HG03439 (cell line): ENCODE data around the gene ADD1.

Source experiments
- ATAC-seq: cut with Tn5 transposase; IDR thresholded peaks from one replicate; pipeline ENCODE4 v1.9.1; 2021; ENCODE audit warnings: mild to moderate bottlenecking, moderate library complexity; ENCODE audit not compliant: unreplicated experiment

The ADD1 gene

GRCh38 chr4:2833671-2834000, 10.0 kb upstream of the ADD1 start:
- ATAC-seq = no peak

- ATAC-seq = no peak
Measured at GRCh38 chr4:2834001-2834921, 9.4 kb upstream of the ADD1 start.

GRCh38 chr4:2835978-2836377, 7.7 kb upstream of the ADD1 start:
- ATAC-seq = no peak

- no peak for ATAC-seq
Measured at GRCh38 chr4:2836391-2836859, 7.2 kb upstream of the ADD1 start.

GRCh38 chr4:2837110-2837903, 6.3 kb upstream of the ADD1 start:
- ATAC-seq = no peak

GRCh38 chr4:2837904-2838496, 5.6 kb upstream of the ADD1 start:
- ATAC-seq = no peak

GRCh38 chr4:2839060-2839459, 4.6 kb upstream of the ADD1 start:
- ATAC-seq = no peak

GRCh38 chr4:2842687-2843262, 869 bp upstream of the ADD1 start:
- no peak for ATAC-seq

GRCh38 chr4:2843941-2844584, 419 bp downstream of the ADD1 start:
- ATAC-seq = no peak

GRCh38 chr4:2846172-2846571, 2.5 kb downstream of the ADD1 start:
- ATAC-seq = no peak

- ATAC-seq = no peak
Measured at GRCh38 chr4:2847302-2847871, 3.7 kb downstream of the ADD1 start.

- ATAC-seq = no peak
Measured at GRCh38 chr4:2848449-2848848, 4.8 kb downstream of the ADD1 start.

- no peak for ATAC-seq
Measured at GRCh38 chr4:2849267-2850152, 5.9 kb downstream of the ADD1 start.

GRCh38 chr4:2850966-2851798, 7.5 kb downstream of the ADD1 start:
- no peak for ATAC-seq

GRCh38 chr4:2852481-2852921, 8.9 kb downstream of the ADD1 start:
- peak; percentile 55 for ATAC-seq

- no peak for ATAC-seq
Measured at GRCh38 chr4:2855584-2855983, 11.9 kb downstream of the ADD1 start.

- no peak for ATAC-seq
Measured at GRCh38 chr4:2856266-2856665, 12.6 kb downstream of the ADD1 start.

GRCh38 chr4:2857349-2857927, 13.8 kb downstream of the ADD1 start:
- no peak for ATAC-seq
